Large intestine (tissue), 3 donors: ENCODE results near the gene SLC22A23. TPM values are rescaled to one million over a fixed set of nuclear protein-coding genes. Genes with fewer than 3 reads are reported as not detected.

Experiments
- DNase-seq, 2 donors: peaks; one replicate each; pipeline versions ENCODE4 v3.0.0 to v3.0.0-alpha.2; 2013
- H3K27ac ChIP-seq: one replicate; pipeline ENCODE4 v1.5.1; 2013; ENCODE audit warnings: low read length
- H3K27me3 ChIP-seq: 2 replicates; pipeline ENCODE4 v1.6.1; 2013; ENCODE audit warnings: low read length; ENCODE audit not compliant: control insufficient read depth, insufficient read depth
- H3K36me3 ChIP-seq: 2 replicates; pipeline ENCODE4 v1.6.1; 2013; ENCODE audit warnings: low read length; ENCODE audit not compliant: control insufficient read depth, insufficient read depth
- H3K4me1 ChIP-seq: one replicate; pipeline ENCODE4 v1.6.1; 2013; ENCODE audit warnings: low read length; ENCODE audit not compliant: control insufficient read depth, insufficient read depth
- H3K4me3 ChIP-seq: one replicate; pipeline ENCODE4 v1.5.1; 2013; ENCODE audit warnings: low read length
- H3K9me3 ChIP-seq: one replicate; pipeline ENCODE4 v1.6.1; 2013; ENCODE audit warnings: mild to moderate bottlenecking, low read depth, low read length, moderate library complexity; ENCODE audit not compliant: control insufficient read depth
- WGBS: methylation state at CpG from one replicate; pipeline ENCODE4 v1.1.5; 2013; ENCODE audit warnings: low lambda C conversion rate; ENCODE audit not compliant: insufficient coverage; 5-methylcytosine and 5-hydroxymethylcytosine counted together
- polyA plus RNA-seq: library from polyadenylated mRNA; unstranded; fragments of 120-200 nt; gene quantifications from one replicate; pipeline ENCODE4 v1.2.1, GENCODE V29; 2013

SLC22A23 gene
- polyA plus RNA-seq, 1 donor, result 34.7 TPM

GRCh38 chr6:3412779-3413500, 43.9 kb downstream of the SLC22A23 start:
- Histone ChIP-seq H3K27me3 (no peaks in the 10 kb centered on the region), H3K9me3 (no peaks in the 10 kb centered on the region), H3K4me1 (peaks cover 57% of the 10 kb centered on the region), H3K4me3 (no peak overlapping the region), H3K36me3 (peaks cover 14% of the 10 kb centered on the region), H3K27ac (no peak overlapping the region)
- DNase-seq, result no peak
- no CpG with 5 or more reads among the region's 8 CpGs for WGBS

- Histone ChIP-seq H3K27me3 (no peaks in the 10 kb centered on the region), H3K9me3 (no peaks in the 10 kb centered on the region), H3K27ac (peak overlapping the region; percentile 94), H3K4me1 (peaks cover 56% of the 10 kb centered on the region), H3K4me3 (no peak overlapping the region), H3K36me3 (peaks cover 15% of the 10 kb centered on the region)
- no peak for DNase-seq
- WGBS, result no CpG with 5 or more reads among the region's 11 CpGs
Observed at GRCh38 chr6:3411967-3412778, 44.7 kb downstream of the SLC22A23 start.

- WGBS, result no CpG with 5 or more reads among the region's 15 CpGs
- Histone ChIP-seq H3K4me1 (peaks cover 68% of the 10 kb centered on the region), H3K27ac (peak overlapping the region; percentile 94), H3K36me3 (peaks cover 15% of the 10 kb centered on the region), H3K9me3 (no peaks in the 10 kb centered on the region), H3K27me3 (no peaks in the 10 kb centered on the region), H3K4me3 (peak overlapping the region; percentile 22)
- peak; percentile 89 to 96 for DNase-seq
Observed at GRCh38 chr6:3410385-3411360, 46.2 kb downstream of the SLC22A23 start.

- H3K27me3 ChIP-seq, result no peaks in the 10 kb centered on the region
- WGBS, result 42% methylated on average over 2 of the region's 13 CpGs
- peaks cover 71% of the 10 kb centered on the region for H3K4me1 ChIP-seq
- H3K4me3 ChIP-seq, result no peak overlapping the region
- peak overlapping the region; percentile 94 for H3K27ac ChIP-seq
- H3K36me3 ChIP-seq, result peaks cover 15% of the 10 kb centered on the region
- no peaks in the 10 kb centered on the region for H3K9me3 ChIP-seq
- DNase-seq, result peak; percentile 94 to 96
Observed at GRCh38 chr6:3409699-3410384, 47.0 kb downstream of the SLC22A23 start.

DNA sequence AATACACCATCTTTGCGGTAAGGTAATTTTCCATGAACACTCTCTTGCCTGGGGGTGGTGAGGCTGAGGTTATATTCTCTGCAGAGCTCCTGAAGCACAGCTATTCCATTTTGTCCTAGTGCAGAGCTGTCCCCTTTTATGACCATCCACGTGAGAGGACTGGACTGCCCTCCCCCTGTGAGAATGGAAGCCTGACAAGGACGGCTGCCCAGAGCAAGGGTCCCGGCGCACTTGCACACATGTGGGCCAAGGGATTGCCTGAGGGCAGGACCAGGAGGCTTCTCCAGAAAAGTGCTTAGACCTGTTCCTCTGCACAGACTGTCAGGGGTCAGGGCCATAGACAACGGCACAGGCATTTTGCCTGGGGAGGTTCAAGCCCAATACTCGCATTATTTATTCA, 48.2 kb downstream of the SLC22A23 start:
- H3K27ac ChIP-seq, result peak overlapping the region; percentile 94
- H3K9me3 ChIP-seq, result no peaks in the 10 kb centered on the region
- no CpG with 5 or more reads among the region's 7 CpGs for WGBS
- DNase-seq, result no peak
- H3K4me3 ChIP-seq, result no peak overlapping the region
- H3K4me1 ChIP-seq, result peaks cover 75% of the 10 kb centered on the region
- H3K36me3 ChIP-seq, result peaks cover 13% of the 10 kb centered on the region
- H3K27me3 ChIP-seq, result no peaks in the 10 kb centered on the region

DNA sequence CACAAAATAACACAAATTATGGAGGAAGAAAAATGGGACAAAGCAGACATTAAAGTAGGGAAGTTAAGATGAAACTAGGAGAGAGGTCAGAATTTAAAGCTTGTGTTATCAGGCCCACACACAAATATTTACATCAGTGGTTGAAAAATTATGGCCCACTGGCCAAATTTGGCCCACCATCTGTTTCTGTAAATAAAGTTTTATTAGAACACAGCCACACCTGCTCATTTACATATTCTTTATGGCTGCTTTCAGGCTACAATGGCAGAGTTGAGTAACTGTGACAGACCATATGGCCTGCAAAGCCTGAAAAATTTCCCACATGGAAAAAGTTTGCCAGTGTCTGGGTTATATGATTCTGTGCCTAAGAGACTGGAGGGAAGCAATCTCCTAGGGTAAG, 49.0 kb downstream of the SLC22A23 start:
- H3K27ac ChIP-seq, result peak overlapping the region; percentile 94
- no peaks in the 10 kb centered on the region for H3K9me3 ChIP-seq
- H3K4me3 ChIP-seq, result no peak overlapping the region
- peaks cover 82% of the 10 kb centered on the region for H3K4me1 ChIP-seq
- DNase-seq, result no peak
- H3K27me3 ChIP-seq, result no peaks in the 10 kb centered on the region
- peaks cover 9% of the 10 kb centered on the region for H3K36me3 ChIP-seq

- H3K9me3 ChIP-seq, result no peaks in the 10 kb centered on the region
Observed at GRCh38 chr6:3406891-3407809, 49.7 kb downstream of the SLC22A23 start.

DNA sequence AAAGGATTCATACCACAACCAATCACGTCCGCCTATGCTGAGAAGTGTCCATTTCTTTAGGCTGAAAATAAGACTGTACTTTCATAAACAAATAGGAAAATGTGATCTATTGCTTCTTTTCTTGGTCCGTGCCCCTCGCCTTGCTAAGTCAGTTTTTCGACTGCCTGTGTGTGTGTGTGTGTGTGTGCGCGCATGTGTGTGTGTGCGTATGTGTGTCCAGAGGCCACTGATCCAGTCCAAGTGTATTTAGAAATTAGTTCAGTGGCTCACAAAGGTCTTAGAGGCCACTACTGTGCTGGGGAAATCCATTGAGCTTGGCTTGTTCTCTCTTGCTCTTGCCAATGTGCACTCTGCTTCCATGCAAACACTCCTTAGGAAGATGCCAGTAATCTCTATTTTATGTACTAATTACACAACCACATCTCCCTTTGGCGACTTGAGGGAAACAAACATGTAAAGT, 50.5 kb downstream of the SLC22A23 start:
- Histone ChIP-seq H3K36me3 (peaks cover 4% of the 10 kb centered on the region), H3K4me3 (no peak overlapping the region), H3K9me3 (no peaks in the 10 kb centered on the region), H3K27ac (peak overlapping the region; percentile 80), H3K4me1 (peaks cover 88% of the 10 kb centered on the region), H3K27me3 (no peaks in the 10 kb centered on the region)
- no peak for DNase-seq
- 90% methylated on average over 3 of the region's 9 CpGs for WGBS

More at GRCh38 chr6:3406891-3407809, 49.7 kb downstream of the SLC22A23 start:
- no peaks in the 10 kb centered on the region for H3K27me3 ChIP-seq
- WGBS, result 90% methylated on average over 1 of the region's 3 CpGs
- H3K4me3 ChIP-seq, result no peak overlapping the region
- peaks cover 88% of the 10 kb centered on the region for H3K4me1 ChIP-seq
- peaks cover 4% of the 10 kb centered on the region for H3K36me3 ChIP-seq
- DNase-seq, result no peak
- peak overlapping the region; percentile 94 for H3K27ac ChIP-seq

DNA sequence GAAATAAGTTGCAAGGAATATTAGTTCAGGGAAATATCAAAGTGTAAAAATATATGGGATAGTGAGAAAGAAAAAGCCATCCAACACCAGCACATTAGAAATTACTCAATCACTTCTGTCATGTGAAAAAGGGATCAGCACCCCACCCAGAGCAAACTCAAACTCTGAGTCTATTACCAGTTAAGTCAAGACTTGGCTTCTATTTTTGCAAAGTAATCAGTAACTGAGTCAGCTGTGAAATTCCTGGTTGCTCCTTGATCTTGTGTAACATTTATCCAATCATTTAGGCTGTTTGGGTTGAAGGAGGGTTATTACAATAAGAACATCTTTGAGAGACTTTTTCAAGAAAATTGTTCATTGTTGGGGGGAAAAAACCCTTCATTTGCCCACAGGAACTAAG, 51.2 kb downstream of the SLC22A23 start:
- H3K4me1 ChIP-seq, result peaks cover 81% of the 10 kb centered on the region
- H3K27ac ChIP-seq, result peak overlapping the region; percentile 80

More for the DNA sequence above, 51.2 kb downstream of the SLC22A23 start:
- Histone ChIP-seq H3K27me3 (no peaks in the 10 kb centered on the region), H3K9me3 (no peaks in the 10 kb centered on the region), H3K36me3 (peaks cover 4% of the 10 kb centered on the region), H3K4me3 (no peak overlapping the region)
- peak; percentile 73 to 89 for DNase-seq
